ENCODE measurements around the gene SLC37A3.

The SLC37A3 gene

GRCh38 chr7:140297192-140297591, 101.1 kb downstream of the SLC37A3 start:
- DNase-seq, result no peak
- Histone ChIP-seq H3K9me3 (ENCODE audit: severe bottlenecking) (no peaks in the 10 kb centered on the region), H3K36me3 (no peaks in the 10 kb centered on the region), H3K27ac (no peak overlapping the region), H3K27me3 (ENCODE audit: insufficient read depth, low read depth, severe bottlenecking) (no peaks in the 10 kb centered on the region), H3K4me3 (ENCODE audit: low read depth, low read length) (no peak overlapping the region)
- TF ChIP-seq CTCF (IDR thresholded peaks at IDR 0.05; ENCODE audit: low read depth, low read length), result no peak

- Histone ChIP-seq H3K27me3 (ENCODE audit: insufficient read depth, low read depth, severe bottlenecking) (no peaks in the 10 kb centered on the region), H3K9me3 (ENCODE audit: severe bottlenecking) (no peaks in the 10 kb centered on the region), H3K27ac (no peak overlapping the region), H3K4me3 (ENCODE audit: low read depth, low read length) (no peak overlapping the region), H3K36me3 (no peaks in the 10 kb centered on the region)
- DNase-seq, result no peak
- TF ChIP-seq CTCF (IDR thresholded peaks at IDR 0.05; ENCODE audit: low read depth, low read length), result no peak
These were observed 103.0 kb downstream of the SLC37A3 start for GRCh38 chr7:140295224-140295738.

- H3K27me3 ChIP-seq (ENCODE audit: insufficient read depth, low read depth, severe bottlenecking), result no peaks in the 10 kb centered on the region
- no peak overlapping the region for H3K4me3 ChIP-seq (ENCODE audit: low read depth, low read length)
- H3K36me3 ChIP-seq, result no peaks in the 10 kb centered on the region
- no peaks in the 10 kb centered on the region for H3K9me3 ChIP-seq (ENCODE audit: severe bottlenecking)
- DNase-seq, result no peak
- no peak overlapping the region for H3K27ac ChIP-seq
- no peak for TF ChIP-seq CTCF (IDR thresholded peaks at IDR 0.05; ENCODE audit: low read depth, low read length)
These were observed 103.9 kb downstream of the SLC37A3 start for GRCh38 chr7:140294454-140294853.

GRCh38 chr7:140292438-140292837, 105.9 kb downstream of the SLC37A3 start:
- Histone ChIP-seq H3K36me3 (no peaks in the 10 kb centered on the region), H3K27ac (no peak overlapping the region), H3K9me3 (ENCODE audit: severe bottlenecking) (no peaks in the 10 kb centered on the region), H3K4me3 (ENCODE audit: low read depth, low read length) (no peak overlapping the region), H3K27me3 (ENCODE audit: insufficient read depth, low read depth, severe bottlenecking) (no peaks in the 10 kb centered on the region)
- DNase-seq, result no peak
- TF ChIP-seq CTCF (IDR thresholded peaks at IDR 0.05; ENCODE audit: low read depth, low read length), result no peak

GRCh38 chr7:140289804-140290203, 108.5 kb downstream of the SLC37A3 start:
- no peak for TF ChIP-seq CTCF (IDR thresholded peaks at IDR 0.05; ENCODE audit: low read depth, low read length)
- Histone ChIP-seq H3K9me3 (ENCODE audit: severe bottlenecking) (no peaks in the 10 kb centered on the region), H3K36me3 (no peaks in the 10 kb centered on the region), H3K4me3 (ENCODE audit: low read depth, low read length) (no peak overlapping the region), H3K27ac (no peak overlapping the region), H3K27me3 (ENCODE audit: insufficient read depth, low read depth, severe bottlenecking) (no peaks in the 10 kb centered on the region)
- no peak for DNase-seq

GRCh38 chr7:140287988-140288387, 110.3 kb downstream of the SLC37A3 start:
- Histone ChIP-seq H3K36me3 (no peaks in the 10 kb centered on the region), H3K27me3 (ENCODE audit: insufficient read depth, low read depth, severe bottlenecking) (no peaks in the 10 kb centered on the region), H3K4me3 (ENCODE audit: low read depth, low read length) (no peak overlapping the region), H3K9me3 (ENCODE audit: severe bottlenecking) (no peaks in the 10 kb centered on the region), H3K27ac (no peak overlapping the region)
- no peak for DNase-seq
- no peak for TF ChIP-seq CTCF (IDR thresholded peaks at IDR 0.05; ENCODE audit: low read depth, low read length)
